SK-N-SH treated with all-trans-retinoic acid at 6 μM for 48 hours (cell line): ENCODE results near the gene TBCE.

ENCODE experiments used
- ARNTL ChIP-seq: fragments of 450-650 bp; formaldehyde crosslinking; IDR thresholded peaks from 2 replicates; pipeline ENCODE4 v1.5.0; 2020; ENCODE audit warnings: low read depth, mild to moderate bottlenecking, moderate library complexity, borderline replicate concordance
- CREB5 ChIP-seq: fragments of 250-450 bp; sonication (Bioruptor Pico); IDR thresholded peaks from 2 replicates; pipeline ENCODE4 v1.5.1; 2020; ENCODE audit warnings: low read depth, mild to moderate bottlenecking, moderate library complexity
- CSDC2 ChIP-seq: fragments of 250-450 bp; sonication (Bioruptor Pico); IDR thresholded peaks from 2 replicates; pipeline ENCODE4 v1.5.0; 2020; ENCODE audit warnings: mild to moderate bottlenecking, moderate library complexity
- CSRNP3 ChIP-seq: fragments of 250-450 bp; sonication (Bioruptor Pico); IDR thresholded peaks from 2 replicates; pipeline ENCODE4 v1.5.1; 2021; ENCODE audit warnings: mild to moderate bottlenecking, moderate library complexity
- PATZ1 ChIP-seq: fragments of 250-450 bp; sonication (Bioruptor Pico); IDR thresholded peaks from 2 replicates; pipeline ENCODE4 v1.8.0; 2020; ENCODE audit warnings: mild to moderate bottlenecking, moderate library complexity, borderline replicate concordance
- ZFP3 ChIP-seq: fragments of 250-450 bp; sonication (Bioruptor Pico); IDR thresholded peaks from 2 replicates; pipeline ENCODE4 v1.5.0; 2020; ENCODE audit warnings: mild to moderate bottlenecking, moderate library complexity
- ZFP30 ChIP-seq: fragments of 450-650 bp; formaldehyde crosslinking; IDR thresholded peaks from 2 replicates; pipeline ENCODE4 v1.5.0; 2022; ENCODE audit warnings: mild to moderate bottlenecking, moderate library complexity

- TF ChIP-seq CSRNP3 (CRISPR knock-in tag), result no peak
- TF ChIP-seq PATZ1, result no peak
- TF ChIP-seq CREB5, result no peak
- no peak for TF ChIP-seq ZFP30 (CRISPR knock-in tag)
- TF ChIP-seq ZFP3 (CRISPR knock-in tag), result no peak
- no peak for TF ChIP-seq CSDC2 (CRISPR knock-in tag)
- no peak for TF ChIP-seq ARNTL (CRISPR knock-in tag)
These were observed 36.4 kb downstream of the TBCE start for GRCh38 chr1:235403593-235403992.
